ENCODE results near the gene FAM177A1.
"Not testable (repeated sequence)": the region's sequence is repeated elsewhere in the genome, so short reads cannot be mapped to it uniquely, and the experiment has no call there.

DNA sequence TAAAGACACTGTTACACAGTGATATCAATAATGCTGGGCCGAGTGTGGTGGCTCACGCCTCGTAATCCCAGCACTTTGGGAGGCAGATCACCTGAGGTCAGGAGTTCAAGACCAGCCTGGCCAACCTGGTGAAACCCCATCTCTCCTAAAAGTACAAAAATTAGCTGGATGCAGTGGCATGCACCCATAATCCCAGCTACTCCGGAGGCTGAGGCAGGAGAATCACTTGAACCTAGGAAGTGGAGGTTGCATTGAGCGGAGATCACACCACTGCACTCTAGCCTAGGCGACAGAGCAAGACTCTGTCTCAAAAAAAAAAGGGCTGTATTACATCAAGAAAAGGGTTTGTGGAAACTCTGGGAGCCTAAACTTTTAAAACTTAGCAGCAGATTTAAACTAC, 48.6 kb downstream of the FAM177A1 start:
- TF ChIP-seq TAF1 (IDR thresholded peaks at IDR 0.05; ENCODE audit: borderline replicate concordance, low read depth, low read length); POLR2AphosphoS5 (IDR thresholded peaks at IDR 0.05; ENCODE audit: low read depth, low read length): not testable (repeated sequence)

All from GM12892 (cell line).